Measurements from ENCODE around the gene ZBTB12. TPM values are rescaled to one million over a fixed set of nuclear protein-coding genes. Genes with fewer than 3 reads are reported as not detected.
"Not testable (repeated sequence)": the region's sequence is repeated elsewhere in the genome, so short reads cannot be mapped to it uniquely, and the experiment has no call there.

ZBTB12 gene
- total RNA-seq, 2 donors from 2014 or later: 0.88 to 1.9 TPM

- H3K9me3 Mint-ChIP-seq: no peaks in the 10 kb centered on the region
- H3K4me3 Mint-ChIP-seq: no peak overlapping the region
- ATAC-seq (replicated peaks in 1 of 2) (no peak), DNase-seq (no peak)
- H3K4me1 Mint-ChIP-seq (ENCODE audit: low read depth): no peaks in the 10 kb centered on the region
- no peaks in the 10 kb centered on the region for H3K27me3 Mint-ChIP-seq (ENCODE audit: low read depth)
- no peaks in the 10 kb centered on the region for H3K36me3 Mint-ChIP-seq (ENCODE audit: insufficient read depth in 2 of 2)
- H3K27ac Mint-ChIP-seq: no peak overlapping the region
These were observed 33.1 kb upstream of the ZBTB12 start for GRCh38 chr6:31935021-31935420.

- no peak overlapping the region for H3K4me3 Mint-ChIP-seq
- no peak for ATAC-seq (replicated peaks in 1 of 2)
- H3K9me3 Mint-ChIP-seq: no peaks in the 10 kb centered on the region
- H3K4me1 Mint-ChIP-seq (ENCODE audit: low read depth): no peaks in the 10 kb centered on the region
- H3K27ac Mint-ChIP-seq: no peak overlapping the region
- no peak for DNase-seq
- H3K27me3 Mint-ChIP-seq (ENCODE audit: low read depth): no peaks in the 10 kb centered on the region
- H3K36me3 Mint-ChIP-seq (ENCODE audit: insufficient read depth in 2 of 2): no peaks in the 10 kb centered on the region
These were observed 31.7 kb upstream of the ZBTB12 start for GRCh38 chr6:31933537-31933936.

DNA sequence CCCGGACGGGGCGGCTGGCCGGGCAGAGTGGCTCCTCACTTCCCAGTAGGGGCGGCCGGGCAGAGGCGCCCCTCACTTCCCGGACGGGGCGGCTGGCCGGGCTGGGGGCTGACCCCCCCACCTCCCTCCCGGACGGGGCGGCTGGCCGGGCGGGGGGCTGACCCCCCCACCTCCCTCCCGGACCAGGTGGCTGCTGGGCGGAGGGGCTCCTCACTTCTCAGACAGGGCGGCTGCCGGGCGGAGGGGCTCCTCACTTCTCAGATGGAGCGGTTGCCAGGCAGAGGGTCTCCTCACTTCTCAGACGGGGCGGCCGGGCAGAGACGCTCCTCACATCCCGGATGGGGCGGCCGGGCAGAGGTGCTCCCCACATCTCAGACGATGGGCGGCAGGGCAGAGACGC, 30.3 kb upstream of the ZBTB12 start:
- H3K9me3 Mint-ChIP-seq; H3K27me3 Mint-ChIP-seq (ENCODE audit: low read depth); H3K4me3 Mint-ChIP-seq; DNase-seq; ATAC-seq (replicated peaks in 1 of 2); H3K27ac Mint-ChIP-seq; H3K36me3 Mint-ChIP-seq (ENCODE audit: insufficient read depth in 2 of 2); H3K4me1 Mint-ChIP-seq (ENCODE audit: low read depth): not testable (repeated sequence)

- Mint-ChIP-seq H3K36me3 (ENCODE audit: insufficient read depth in 2 of 2) (no peaks in the 10 kb centered on the region), H3K9me3 (no peaks in the 10 kb centered on the region), H3K4me3 (no peak overlapping the region), H3K27ac (no peak overlapping the region), H3K27me3 (ENCODE audit: low read depth) (no peaks in the 10 kb centered on the region), H3K4me1 (ENCODE audit: low read depth) (no peaks in the 10 kb centered on the region)
- ATAC-seq (replicated peaks in 1 of 2) (no peak), DNase-seq (no peak)
These were observed 29.1 kb upstream of the ZBTB12 start for GRCh38 chr6:31930962-31931361.

- ATAC-seq (replicated peaks in 1 of 2): no peak
- H3K27me3 Mint-ChIP-seq (ENCODE audit: low read depth): no peaks in the 10 kb centered on the region
- DNase-seq: no peak
These were observed 26.7 kb upstream of the ZBTB12 start for GRCh38 chr6:31928672-31928939.

DNA sequence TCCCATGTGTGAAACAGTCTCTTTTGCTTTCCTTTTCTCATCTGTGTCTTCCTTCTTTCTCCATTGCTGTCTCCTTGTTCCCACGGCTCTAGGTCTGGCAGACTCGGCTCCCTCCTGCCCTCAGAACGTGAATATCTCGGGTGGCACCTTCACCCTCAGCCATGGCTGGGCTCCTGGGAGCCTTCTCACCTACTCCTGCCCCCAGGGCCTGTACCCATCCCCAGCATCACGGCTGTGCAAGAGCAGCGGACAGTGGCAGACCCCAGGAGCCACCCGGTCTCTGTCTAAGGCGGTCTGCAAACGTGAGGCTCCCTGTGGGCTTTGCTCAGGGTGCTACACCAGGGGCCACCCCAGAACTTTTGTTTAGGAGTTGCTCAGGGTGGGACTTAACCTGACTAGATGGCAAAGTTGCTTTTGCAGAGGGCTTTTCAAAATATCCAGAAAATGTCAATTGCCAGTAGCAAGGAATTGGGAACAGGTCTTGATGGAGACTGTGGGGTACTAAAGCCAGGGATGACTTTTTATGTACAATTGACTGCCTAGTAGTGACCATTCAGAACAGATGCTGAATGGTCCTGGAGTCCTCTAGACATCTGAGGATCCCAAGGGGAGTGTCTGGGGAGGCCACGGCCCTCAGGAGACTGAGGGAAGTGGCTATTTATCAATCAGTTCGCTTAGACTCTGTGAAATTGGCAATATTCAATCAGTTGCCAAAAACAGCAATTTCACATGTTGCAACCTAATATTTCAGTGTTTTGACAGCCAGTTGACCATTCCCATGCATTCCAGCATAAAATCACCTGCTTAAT, 26.2 kb upstream of the ZBTB12 start:
- no peaks in the 10 kb centered on the region for H3K4me1 Mint-ChIP-seq (ENCODE audit: low read depth)
- H3K27ac Mint-ChIP-seq: no peak overlapping the region
- H3K27me3 Mint-ChIP-seq (ENCODE audit: low read depth): no peaks in the 10 kb centered on the region
- DNase-seq (no peak), ATAC-seq (replicated peaks in 1 of 2) (no peak)
- H3K4me3 Mint-ChIP-seq: no peak overlapping the region
- H3K36me3 Mint-ChIP-seq (ENCODE audit: insufficient read depth in 2 of 2): no peaks in the 10 kb centered on the region
- no peaks in the 10 kb centered on the region for H3K9me3 Mint-ChIP-seq

More at GRCh38 chr6:31928672-31928939, 26.7 kb upstream of the ZBTB12 start:
- no peaks in the 10 kb centered on the region for H3K9me3 Mint-ChIP-seq
- no peak overlapping the region for H3K27ac Mint-ChIP-seq
- H3K36me3 Mint-ChIP-seq (ENCODE audit: insufficient read depth in 2 of 2): no peaks in the 10 kb centered on the region
- H3K4me1 Mint-ChIP-seq (ENCODE audit: low read depth): no peaks in the 10 kb centered on the region
- H3K4me3 Mint-ChIP-seq: no peak overlapping the region

DNA sequence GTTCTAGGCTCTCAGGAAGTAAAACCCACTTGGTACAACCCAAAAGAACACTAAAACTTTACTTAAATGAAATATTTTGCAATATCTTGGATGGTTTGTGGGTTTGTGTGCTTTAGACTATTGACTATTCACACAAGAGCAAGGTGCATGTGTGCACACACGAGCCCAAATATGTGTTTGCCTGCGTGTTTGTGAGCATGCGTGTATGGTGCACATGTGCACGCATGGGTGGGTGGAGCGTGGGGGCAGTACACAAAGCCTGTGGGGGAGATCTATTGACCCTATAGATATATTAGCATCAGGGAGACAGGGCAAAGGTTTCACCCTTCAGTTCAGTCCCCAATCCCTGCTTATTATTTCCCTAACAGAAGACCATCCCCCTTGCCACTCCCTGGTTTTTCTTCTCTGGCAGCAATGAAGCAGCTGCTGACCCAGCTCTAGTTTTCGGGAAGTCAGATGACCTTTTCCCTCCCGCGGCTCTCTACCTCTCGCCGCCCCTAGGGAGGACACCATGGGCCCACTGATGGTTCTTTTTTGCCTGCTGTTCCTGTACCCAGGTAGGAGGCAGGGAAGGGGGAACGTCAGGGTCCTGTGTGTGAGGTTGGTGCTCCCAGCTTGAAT, 25.5 kb upstream of the ZBTB12 start, which contains the start of gene C2:
Gene C2 (plus strand): TSS at position 476 of the 621 bp plus-strand sequence. CDS start 36 bp downstream, at position 512.
- H3K36me3 Mint-ChIP-seq (ENCODE audit: insufficient read depth in 2 of 2): no peaks in the 10 kb centered on the region
- H3K27ac Mint-ChIP-seq: no peak within 1 kb of the TSS
- no peaks in the 10 kb centered on the region for H3K27me3 Mint-ChIP-seq (ENCODE audit: low read depth)
- H3K9me3 Mint-ChIP-seq: no peaks in the 10 kb centered on the region
- DNase-seq: no peak
- H3K4me3 Mint-ChIP-seq: no peak within 1 kb of the TSS
- H3K4me1 Mint-ChIP-seq (ENCODE audit: low read depth): no peaks in the 10 kb centered on the region
- ATAC-seq (replicated peaks in 1 of 2): no peak

GRCh38 chr6:31922942-31923341, 21.1 kb upstream of the ZBTB12 start:
- peak; percentile 43 to 47 for ATAC-seq (replicated peaks in 1 of 2)
- Mint-ChIP-seq H3K9me3 (no peaks in the 10 kb centered on the region), H3K4me1 (ENCODE audit: low read depth) (no peaks in the 10 kb centered on the region), H3K4me3 (no peak overlapping the region), H3K36me3 (ENCODE audit: insufficient read depth in 2 of 2) (no peaks in the 10 kb centered on the region), H3K27ac (no peak overlapping the region), H3K27me3 (ENCODE audit: low read depth) (no peaks in the 10 kb centered on the region)
- peak; percentile 50 to 52 for DNase-seq

GRCh38 chr6:31920811-31921210, 18.9 kb upstream of the ZBTB12 start:
- Mint-ChIP-seq H3K4me1 (ENCODE audit: low read depth) (no peaks in the 10 kb centered on the region), H3K36me3 (ENCODE audit: insufficient read depth in 2 of 2) (no peaks in the 10 kb centered on the region), H3K27me3 (ENCODE audit: low read depth) (peaks cover 1% of the 10 kb centered on the region), H3K9me3 (no peaks in the 10 kb centered on the region), H3K27ac (no peak overlapping the region), H3K4me3 (no peak overlapping the region)
- DNase-seq (no peak), ATAC-seq (replicated peaks in 1 of 2) (no peak)

DNA sequence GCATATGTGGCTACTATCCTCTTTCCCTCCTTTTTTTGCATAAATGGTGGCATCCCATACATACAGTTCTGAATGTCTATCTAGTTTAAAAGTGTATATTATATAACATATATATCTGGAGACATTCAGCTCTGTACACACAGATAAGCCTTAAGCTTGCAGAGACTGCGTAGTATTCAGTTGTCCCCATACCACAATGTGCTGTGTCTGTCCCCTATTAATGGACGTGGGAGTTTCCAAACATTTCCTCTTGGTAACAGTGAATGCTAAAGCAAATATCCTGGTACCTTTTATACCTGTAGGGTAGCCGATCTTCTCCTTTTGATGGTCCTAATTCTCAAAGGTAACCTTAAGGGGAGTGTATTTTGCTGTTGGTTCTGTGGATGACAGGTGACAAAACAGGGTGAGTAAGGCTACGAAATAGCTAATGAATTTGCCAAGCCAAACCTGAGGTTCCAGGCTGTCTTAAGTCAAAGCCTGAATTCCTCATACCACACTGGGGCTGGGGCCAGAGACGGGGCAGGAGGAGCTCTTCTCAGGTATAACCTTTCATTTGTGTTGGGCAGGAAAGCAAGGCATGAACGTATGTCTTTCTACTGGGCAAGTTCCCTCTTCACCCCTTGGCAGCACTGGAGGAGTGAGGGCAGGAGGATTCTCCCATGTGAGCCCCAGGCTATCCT, 17.9 kb upstream of the ZBTB12 start:
- no peaks in the 10 kb centered on the region for H3K9me3 Mint-ChIP-seq
- ATAC-seq (replicated peaks in 1 of 2) (no peak), DNase-seq (no peak)
- H3K27me3 Mint-ChIP-seq (ENCODE audit: low read depth): peaks cover 9% of the 10 kb centered on the region
- H3K4me3 Mint-ChIP-seq: no peak overlapping the region
- H3K36me3 Mint-ChIP-seq (ENCODE audit: insufficient read depth in 2 of 2): no peaks in the 10 kb centered on the region
- no peaks in the 10 kb centered on the region for H3K4me1 Mint-ChIP-seq (ENCODE audit: low read depth)
- H3K27ac Mint-ChIP-seq: no peak overlapping the region

GRCh38 chr6:31918069-31918720, 16.3 kb upstream of the ZBTB12 start:
- Mint-ChIP-seq H3K36me3 (ENCODE audit: insufficient read depth in 2 of 2) (no peaks in the 10 kb centered on the region), H3K9me3 (no peaks in the 10 kb centered on the region), H3K4me3 (no peak overlapping the region), H3K4me1 (ENCODE audit: low read depth) (no peaks in the 10 kb centered on the region), H3K27me3 (ENCODE audit: low read depth) (peaks cover 9% of the 10 kb centered on the region), H3K27ac (no peak overlapping the region)
- ATAC-seq (replicated peaks in 1 of 2) (no peak), DNase-seq (no peak)

- Mint-ChIP-seq H3K27ac (no peak overlapping the region), H3K4me3 (no peak overlapping the region), H3K36me3 (ENCODE audit: insufficient read depth in 2 of 2) (no peaks in the 10 kb centered on the region), H3K4me1 (ENCODE audit: low read depth) (peaks cover 17% of the 10 kb centered on the region), H3K9me3 (no peaks in the 10 kb centered on the region), H3K27me3 (ENCODE audit: low read depth) (peaks cover 9% of the 10 kb centered on the region)
- ATAC-seq (replicated peaks in 1 of 2) (no peak), DNase-seq (no peak)
These were observed 13.9 kb upstream of the ZBTB12 start for GRCh38 chr6:31915756-31916155.

DNA sequence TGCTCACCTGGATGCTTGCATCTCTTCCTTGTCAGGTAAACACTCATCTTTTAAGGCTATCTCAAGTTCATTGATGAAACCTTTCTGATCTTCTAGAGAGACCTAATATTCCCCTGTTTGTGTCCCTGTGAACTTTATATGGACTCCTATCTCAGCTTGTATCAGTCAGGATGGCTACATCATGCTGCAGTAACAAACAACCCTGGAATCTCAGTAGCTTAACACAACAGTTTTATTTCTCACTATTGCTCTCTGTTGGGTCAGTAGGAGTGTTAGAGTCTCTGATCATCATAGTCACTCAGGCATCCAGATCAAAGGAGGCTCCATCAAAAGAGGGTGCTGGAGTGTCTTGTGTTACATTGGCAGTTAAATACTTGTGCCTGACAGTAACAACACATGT, 13.5 kb upstream of the ZBTB12 start:
- DNase-seq (no peak), ATAC-seq (replicated peaks in 1 of 2) (no peak)
- H3K4me3 Mint-ChIP-seq: no peak overlapping the region
- peaks cover 9% of the 10 kb centered on the region for H3K27me3 Mint-ChIP-seq (ENCODE audit: low read depth)
- no peaks in the 10 kb centered on the region for H3K9me3 Mint-ChIP-seq
- no peaks in the 10 kb centered on the region for H3K36me3 Mint-ChIP-seq (ENCODE audit: insufficient read depth in 2 of 2)
- no peak overlapping the region for H3K27ac Mint-ChIP-seq
- H3K4me1 Mint-ChIP-seq (ENCODE audit: low read depth): peaks cover 19% of the 10 kb centered on the region

Data from activated T-cell treated with anti-CD3 and anti-CD28 coated beads, Interleukin-2, amount 50 U/mL, for 72 hours (primary cell).